ACC112 (cell line): ENCODE results near the gene CEP72.
"Not testable (repeated sequence)": the region's sequence is repeated elsewhere in the genome, so short reads cannot be mapped to it uniquely, and the experiment has no call there.

ENCODE experiments used
- H2AFZ ChIP-seq: fragments of 200-600 bp; sonication (generic); one replicate; pipeline ENCODE4 v1.6.0; 2017; ENCODE audit warnings: antibody characterized with exemption, low read length; ENCODE audit not compliant: unreplicated experiment
- H3K27ac ChIP-seq: fragments of 200-600 bp; sonication (generic); 2 replicates; pipeline ENCODE4 v1.5.1; 2014; ENCODE audit warnings: low read depth, mild to moderate bottlenecking, antibody characterized with exemption, low read length, moderate library complexity
- H3K27me3 ChIP-seq: fragments of 200-600 bp; sonication (generic); 2 replicates; pipeline ENCODE4 v1.6.1; 2014; ENCODE audit warnings: mild to moderate bottlenecking, antibody characterized with exemption, low read length, moderate library complexity, mixed read lengths; ENCODE audit not compliant: insufficient read depth
- H3K36me3 ChIP-seq: fragments of 200-600 bp; sonication (generic); 2 replicates; pipeline ENCODE4 v1.6.1; 2016; ENCODE audit warnings: mild to moderate bottlenecking, antibody characterized with exemption, low read length, moderate library complexity, mixed read lengths; ENCODE audit not compliant: insufficient read depth
- H3K4me1 ChIP-seq: fragments of 200-600 bp; sonication (generic); one replicate; pipeline ENCODE4 v1.6.1; 2016; ENCODE audit warnings: low read length, mixed read lengths; ENCODE audit not compliant: insufficient read depth, unreplicated experiment, control insufficient read depth
- H3K4me3 ChIP-seq: fragments of 200-600 bp; sonication (generic); 2 replicates; pipeline ENCODE4 v1.5.1; 2014; ENCODE audit warnings: mild to moderate bottlenecking, low read depth, low read length
- H3K79me2 ChIP-seq: fragments of 200-600 bp; sonication (generic); one replicate; pipeline ENCODE4 v1.6.0; 2016; ENCODE audit warnings: low read length; ENCODE audit not compliant: control insufficient read depth, unreplicated experiment, insufficient read depth

Gene CEP72

DNA sequence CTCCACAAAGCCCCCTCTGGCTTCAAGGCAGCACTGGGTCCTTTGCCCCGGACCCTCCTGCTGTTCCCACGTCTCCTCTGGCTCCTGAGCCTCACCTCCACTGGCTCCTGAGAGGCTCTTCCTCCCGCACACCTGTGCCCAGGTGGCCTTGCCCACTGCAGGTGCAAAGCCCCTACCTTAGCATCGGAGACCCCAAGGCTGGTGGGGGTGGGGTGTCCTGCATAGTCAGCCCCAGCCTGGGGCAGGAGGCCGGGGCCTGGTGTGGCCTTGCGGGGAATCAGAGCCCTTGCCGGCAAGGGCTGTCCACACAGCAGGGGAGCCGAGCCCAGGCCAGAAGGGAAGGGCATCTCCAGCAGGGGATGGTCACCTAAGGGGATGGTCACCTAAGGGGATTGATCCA is 41.3 kb upstream of the CEP72 start:
- Histone ChIP-seq H3K79me2 (no peaks in the 10 kb centered on the region), H2AFZ (no peak overlapping the region), H3K4me1 (peaks cover 2% of the 10 kb centered on the region), H3K36me3 (no peaks in the 10 kb centered on the region), H3K4me3 (no peak overlapping the region), H3K27me3 (peaks cover 94% of the 10 kb centered on the region), H3K27ac (no peak overlapping the region)

DNA sequence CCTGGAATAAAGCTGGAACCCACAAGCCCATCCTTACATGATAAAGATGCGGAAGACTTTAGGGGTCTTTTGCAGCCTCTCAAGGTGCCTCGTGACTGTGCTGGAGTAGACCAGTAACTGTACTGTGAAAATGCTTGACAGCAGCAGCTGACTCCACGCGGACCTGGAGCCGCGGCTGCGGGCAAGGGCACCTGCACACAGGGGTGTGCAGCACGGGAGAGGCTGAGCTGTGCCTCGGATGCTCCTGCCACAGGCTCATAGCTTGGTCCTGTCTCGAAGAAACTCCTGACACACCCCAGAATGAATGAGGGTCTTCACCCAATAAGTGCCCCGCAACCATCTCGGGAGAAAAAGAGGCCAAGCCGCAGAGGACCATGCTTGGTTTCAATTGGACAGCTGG is 40.3 kb upstream of the CEP72 start:
- Histone ChIP-seq H3K36me3 (no peaks in the 10 kb centered on the region), H3K27me3 (peaks cover 94% of the 10 kb centered on the region), H3K27ac (no peak overlapping the region), H2AFZ (no peak overlapping the region), H3K4me3 (no peak overlapping the region), H3K79me2 (no peaks in the 10 kb centered on the region), H3K4me1 (no peaks in the 10 kb centered on the region)

DNA sequence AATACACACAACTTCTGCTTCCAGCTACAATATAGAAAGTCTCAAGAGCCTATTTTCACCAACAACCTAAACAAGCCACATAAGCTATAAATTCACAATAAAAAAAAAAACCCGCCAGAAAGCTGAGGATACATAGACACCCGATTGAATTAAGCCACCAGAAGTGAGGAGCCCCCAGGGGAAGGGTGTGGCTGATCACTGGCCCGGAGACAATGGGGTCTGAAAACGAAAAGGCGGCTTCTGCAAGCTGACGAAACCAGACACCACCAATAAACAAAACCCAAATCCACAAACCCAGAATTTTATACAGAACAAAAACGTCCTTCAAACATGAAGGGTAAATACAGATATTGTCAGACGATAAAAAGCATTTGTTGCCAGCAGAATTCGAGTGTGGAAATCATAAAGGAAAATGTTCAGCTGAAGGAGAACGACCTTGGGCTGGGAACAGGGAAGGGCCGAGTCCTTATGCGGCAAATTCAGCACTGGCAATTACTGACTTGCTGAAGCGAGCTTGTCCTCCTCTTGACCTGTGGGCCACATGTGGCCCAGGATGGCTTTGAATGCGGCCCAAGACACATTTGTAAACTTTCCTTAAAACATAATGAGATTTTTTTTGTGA is 39.6 kb upstream of the CEP72 start:
- Histone ChIP-seq H3K36me3 (no peaks in the 10 kb centered on the region), H2AFZ (no peak overlapping the region), H3K79me2 (no peaks in the 10 kb centered on the region), H3K4me3 (no peak overlapping the region), H3K27me3 (peaks cover 92% of the 10 kb centered on the region), H3K27ac (no peak overlapping the region), H3K4me1 (no peaks in the 10 kb centered on the region)

DNA sequence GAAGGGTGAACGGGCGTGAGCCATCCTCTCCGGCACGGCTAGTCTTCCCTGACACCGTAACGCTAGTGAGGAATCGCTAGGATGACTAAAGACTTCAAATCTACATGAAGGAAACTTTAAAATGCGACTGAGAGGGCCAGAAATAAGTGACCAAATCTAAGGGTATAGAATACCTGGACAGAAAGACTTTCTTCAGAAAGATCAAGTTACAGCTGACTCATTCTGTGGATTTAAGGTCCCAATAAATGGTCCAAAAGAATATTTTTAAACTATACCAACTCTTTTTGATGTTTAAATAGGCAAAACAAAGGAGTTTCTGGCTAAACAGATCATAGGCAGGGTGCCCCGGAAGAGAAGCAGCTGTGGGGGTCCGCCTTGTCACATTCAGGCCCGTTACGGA is 38.9 kb upstream of the CEP72 start:
- H3K79me2 ChIP-seq, result no peaks in the 10 kb centered on the region
- H3K36me3 ChIP-seq, result no peaks in the 10 kb centered on the region
- H2AFZ ChIP-seq, result no peak overlapping the region
- peaks cover 93% of the 10 kb centered on the region for H3K27me3 ChIP-seq
- no peak overlapping the region for H3K27ac ChIP-seq
- no peaks in the 10 kb centered on the region for H3K4me1 ChIP-seq
- H3K4me3 ChIP-seq, result no peak overlapping the region

DNA sequence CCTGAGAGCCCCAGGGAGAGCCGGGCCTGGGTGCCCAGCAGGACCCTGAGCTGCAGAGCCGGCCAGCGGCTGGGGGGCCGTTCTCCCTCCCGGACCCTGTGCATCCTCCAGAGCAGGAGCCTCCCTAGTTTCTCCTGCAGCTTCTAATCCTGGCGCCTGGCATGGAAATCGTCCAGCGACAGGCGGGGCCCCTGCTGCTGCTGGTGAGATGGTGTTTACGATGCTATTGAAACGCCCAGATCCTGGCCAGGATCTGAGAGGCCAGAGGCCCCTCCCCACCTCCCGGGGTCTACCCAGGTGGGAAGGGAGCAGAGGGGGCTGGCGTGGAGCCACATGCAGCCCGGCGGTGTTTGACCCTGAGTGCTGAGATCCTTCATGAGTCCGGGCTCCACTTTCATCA is 38.2 kb upstream of the CEP72 start:
- Histone ChIP-seq H3K79me2 (no peaks in the 10 kb centered on the region), H3K27me3 (peaks cover 93% of the 10 kb centered on the region), H3K36me3 (no peaks in the 10 kb centered on the region), H3K4me1 (no peaks in the 10 kb centered on the region), H2AFZ (no peak overlapping the region), H3K4me3 (no peak overlapping the region), H3K27ac (no peak overlapping the region)

DNA sequence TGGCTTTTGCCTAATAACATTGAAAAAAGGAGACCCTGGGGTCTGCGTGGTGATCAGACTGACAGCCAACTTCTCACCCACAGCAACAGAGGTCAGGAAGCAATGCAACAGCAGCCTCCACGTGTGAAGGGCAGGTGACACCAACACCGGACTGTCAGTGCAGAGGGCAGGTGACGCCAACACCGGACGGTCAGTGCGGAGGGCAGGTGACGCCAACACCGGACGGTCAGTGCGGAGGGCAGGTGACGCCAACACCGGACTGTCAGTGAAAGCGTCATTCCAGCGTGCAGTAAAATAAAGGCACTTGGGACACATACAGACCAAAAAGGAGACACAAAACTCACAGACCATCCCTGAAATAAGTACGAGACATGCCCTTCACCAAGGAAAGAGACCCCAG is 37.2 kb upstream of the CEP72 start:
- H3K27ac ChIP-seq, result no peak overlapping the region
- H3K27me3 ChIP-seq, result peaks cover 94% of the 10 kb centered on the region
- no peaks in the 10 kb centered on the region for H3K79me2 ChIP-seq
- no peak overlapping the region for H2AFZ ChIP-seq
- H3K36me3 ChIP-seq, result no peaks in the 10 kb centered on the region
- no peak overlapping the region for H3K4me3 ChIP-seq
- H3K4me1 ChIP-seq, result no peaks in the 10 kb centered on the region

DNA sequence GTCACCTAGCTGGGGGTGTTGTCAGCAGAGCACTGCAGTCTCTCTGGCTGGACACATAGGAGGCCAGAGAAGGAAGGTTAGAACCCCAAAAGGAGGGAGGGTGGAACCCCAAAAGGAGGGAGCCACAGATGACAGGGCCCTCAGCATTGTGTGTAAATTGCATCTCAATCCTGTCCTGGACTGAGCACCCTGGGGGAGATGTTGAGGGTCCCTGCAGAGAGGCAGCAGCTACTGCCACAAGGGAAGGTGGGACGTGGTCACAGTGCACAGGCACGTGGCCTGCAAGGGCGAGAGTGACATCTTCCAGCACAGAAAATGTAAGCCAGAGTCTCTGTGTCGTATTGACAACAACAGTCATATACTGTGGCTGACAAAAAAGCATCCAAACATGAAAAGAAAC is 36.5 kb upstream of the CEP72 start:
- no peaks in the 10 kb centered on the region for H3K36me3 ChIP-seq
- H2AFZ ChIP-seq, result no peak overlapping the region
- H3K27me3 ChIP-seq, result peaks cover 95% of the 10 kb centered on the region
- H3K4me1 ChIP-seq, result no peaks in the 10 kb centered on the region
- no peak overlapping the region for H3K27ac ChIP-seq
- no peaks in the 10 kb centered on the region for H3K79me2 ChIP-seq
- no peak overlapping the region for H3K4me3 ChIP-seq

DNA sequence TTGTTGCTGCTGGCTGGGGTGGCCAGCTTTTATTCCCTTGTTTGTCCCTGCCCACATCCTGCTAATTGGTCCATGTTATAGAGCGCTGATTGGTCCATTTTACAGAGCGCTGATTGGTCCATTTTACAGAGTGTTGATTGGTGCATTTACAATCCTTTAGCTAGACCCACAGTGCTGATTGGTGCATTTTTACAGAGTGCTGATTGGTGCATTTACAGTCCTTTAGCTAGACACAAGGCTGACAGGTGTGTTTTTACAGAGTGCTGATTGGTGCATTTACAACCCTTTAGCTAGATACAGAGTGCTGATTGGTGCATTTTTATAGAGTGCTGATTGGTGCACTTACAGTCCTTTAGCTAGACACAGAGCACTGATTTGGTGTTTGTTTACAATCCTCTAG is 34.9 kb upstream of the CEP72 start:
- H3K4me1 ChIP-seq, H3K27ac ChIP-seq, H3K36me3 ChIP-seq, H2AFZ ChIP-seq, H3K79me2 ChIP-seq, H3K4me3 ChIP-seq: not testable (repeated sequence)
- peaks cover 96% of the 10 kb centered on the region for H3K27me3 ChIP-seq

DNA sequence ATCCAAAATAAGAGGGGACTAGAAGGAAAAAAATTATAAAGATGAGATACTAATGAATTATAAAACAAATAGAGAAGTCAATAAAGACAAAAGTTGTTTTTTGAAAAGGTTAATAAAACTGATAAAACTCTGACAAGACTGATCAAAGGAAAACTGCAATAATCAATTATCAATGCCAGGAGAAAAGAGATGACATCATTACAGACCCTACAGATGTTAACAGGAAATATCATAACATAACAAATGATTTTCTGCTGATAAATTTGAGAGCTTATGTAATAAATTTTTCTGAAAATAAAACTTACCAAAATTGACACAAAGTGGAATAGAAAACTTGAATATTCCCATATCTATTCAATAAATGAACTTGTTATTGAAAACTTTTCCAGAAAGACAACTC is 34.3 kb upstream of the CEP72 start:
- Histone ChIP-seq H3K27me3 (peaks cover 96% of the 10 kb centered on the region), H3K27ac (no peak overlapping the region), H3K36me3 (no peaks in the 10 kb centered on the region), H2AFZ (no peak overlapping the region), H3K4me1 (no peaks in the 10 kb centered on the region), H3K79me2 (no peaks in the 10 kb centered on the region), H3K4me3 (no peak overlapping the region)

DNA sequence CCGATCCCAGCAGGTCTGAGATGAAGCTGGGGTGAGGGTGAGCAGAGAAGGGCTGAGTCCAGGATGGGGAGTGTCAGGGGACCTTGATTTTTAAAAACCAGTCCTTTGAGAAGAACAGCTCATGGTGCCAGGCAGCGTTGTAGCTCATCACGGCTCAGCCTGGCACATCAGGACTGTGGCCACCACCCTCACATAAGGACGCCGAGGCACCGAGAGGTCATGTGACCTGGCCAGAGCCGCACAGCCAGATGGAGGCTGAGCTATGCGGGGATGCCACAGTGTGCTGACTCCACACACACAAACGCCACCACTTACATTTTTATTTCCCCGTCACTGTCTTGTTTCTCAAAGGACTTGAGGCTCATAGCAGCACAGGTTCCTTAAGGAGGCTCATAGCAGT is 32.9 kb upstream of the CEP72 start:
- Histone ChIP-seq H3K27ac (no peak overlapping the region), H3K79me2 (no peaks in the 10 kb centered on the region), H3K4me1 (no peaks in the 10 kb centered on the region), H3K27me3 (peaks cover 90% of the 10 kb centered on the region), H2AFZ (no peak overlapping the region), H3K4me3 (no peak overlapping the region), H3K36me3 (no peaks in the 10 kb centered on the region)

DNA sequence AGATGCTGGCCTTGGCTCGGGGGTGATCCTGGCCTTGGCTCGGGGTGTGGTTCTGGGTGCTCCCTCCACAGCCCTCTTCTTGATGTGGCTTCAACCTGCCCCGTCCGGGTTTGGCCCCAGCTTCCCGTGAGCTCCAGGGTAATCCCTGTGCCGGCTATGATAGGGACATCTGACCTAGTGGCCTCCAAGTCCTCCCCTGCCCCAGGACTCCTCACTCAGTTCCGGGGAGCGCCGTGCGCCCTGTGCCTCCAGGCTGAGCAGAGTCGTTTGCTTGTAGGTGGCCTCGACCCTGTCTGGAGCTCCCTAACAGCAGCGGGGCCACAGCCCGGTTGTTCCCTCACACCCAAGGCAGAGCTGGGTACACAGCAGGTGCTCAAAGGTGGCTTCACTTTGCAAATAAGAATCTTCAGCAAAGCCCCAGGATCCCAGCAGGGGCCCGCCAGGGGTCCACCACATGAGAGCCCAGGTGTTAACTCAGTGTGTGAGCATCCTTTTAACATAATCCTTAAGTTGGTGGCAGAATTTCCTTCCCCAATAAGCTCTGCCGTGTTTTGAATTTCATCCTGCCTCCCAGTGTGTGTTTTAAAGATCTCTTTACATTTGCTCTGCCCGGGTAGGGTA is 32.3 kb upstream of the CEP72 start:
- no peak overlapping the region for H3K27ac ChIP-seq
- no peak overlapping the region for H3K4me3 ChIP-seq
- no peak overlapping the region for H2AFZ ChIP-seq
- peaks cover 84% of the 10 kb centered on the region for H3K27me3 ChIP-seq
- no peaks in the 10 kb centered on the region for H3K4me1 ChIP-seq
- H3K79me2 ChIP-seq, result no peaks in the 10 kb centered on the region
- no peaks in the 10 kb centered on the region for H3K36me3 ChIP-seq
